GM18526 (cell line): ENCODE measurements around the gene ARHGEF12.

Experiments used
- POLR2A ChIP-seq: IDR thresholded peaks from 3 replicates; pipeline ENCODE4 v1.6.1; 2011; ENCODE audit not compliant: insufficient read length; ENCODE audit errors: extremely low read depth

ARHGEF12 gene

DNA sequence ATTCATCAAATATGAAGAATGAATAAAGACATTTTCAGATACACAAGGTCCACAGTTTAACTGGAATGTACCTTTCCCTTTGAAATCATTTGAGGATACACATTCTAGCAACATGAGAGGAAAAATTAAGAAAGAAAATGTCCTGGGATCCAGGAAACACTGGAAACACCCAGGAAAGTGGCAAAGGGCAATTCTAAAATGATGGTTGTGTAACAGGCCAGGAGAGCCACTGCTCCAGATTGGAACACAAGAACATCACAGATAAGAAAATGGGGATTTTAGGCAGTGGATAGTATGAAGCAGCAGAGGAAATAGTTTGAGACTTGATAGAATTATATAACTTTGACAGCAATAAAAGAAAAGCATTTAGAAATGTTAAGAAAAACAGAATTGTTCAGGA lies 119.3 kb downstream of the ARHGEF12 start:
- no peak for TF ChIP-seq POLR2A

DNA sequence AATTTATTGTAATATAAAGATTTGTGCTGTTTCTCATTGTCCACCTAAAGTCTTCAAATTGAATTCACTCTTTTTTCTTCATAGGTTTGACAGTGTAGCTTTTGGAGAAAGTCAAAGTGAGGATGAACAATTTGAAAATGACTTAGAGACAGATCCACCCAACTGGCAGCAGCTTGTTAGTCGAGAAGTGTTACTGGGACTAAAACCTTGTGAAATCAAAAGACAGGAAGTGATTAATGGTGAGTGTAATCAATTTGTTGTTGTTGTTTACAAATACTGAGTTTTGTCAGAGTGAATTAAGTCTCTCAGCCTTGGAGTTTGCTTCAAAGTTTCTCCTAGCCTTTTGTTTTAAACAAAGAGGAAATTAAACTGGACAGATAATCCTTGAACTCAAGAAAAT lies 121.8 kb downstream of the ARHGEF12 start:
- no peak for TF ChIP-seq POLR2A

DNA sequence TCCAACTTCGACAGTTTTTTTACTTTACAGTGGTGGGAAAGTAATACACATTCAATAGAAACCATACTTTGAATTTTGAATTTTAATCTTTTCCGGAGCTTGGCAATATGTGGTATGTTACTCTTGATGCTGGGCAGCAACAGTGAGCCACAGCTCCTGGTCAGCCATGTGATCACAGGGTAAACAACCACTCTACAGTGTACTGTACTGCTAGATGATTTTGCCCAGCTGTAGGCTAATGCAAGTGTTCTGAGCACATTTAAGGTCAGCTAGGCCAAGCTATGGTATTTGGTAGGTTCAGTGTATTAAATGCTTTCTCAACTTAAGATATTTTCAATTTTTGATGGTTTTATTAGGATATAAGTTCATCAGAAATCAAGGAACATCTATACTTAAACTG lies 126.6 kb downstream of the ARHGEF12 start:
- no peak for TF ChIP-seq POLR2A

DNA sequence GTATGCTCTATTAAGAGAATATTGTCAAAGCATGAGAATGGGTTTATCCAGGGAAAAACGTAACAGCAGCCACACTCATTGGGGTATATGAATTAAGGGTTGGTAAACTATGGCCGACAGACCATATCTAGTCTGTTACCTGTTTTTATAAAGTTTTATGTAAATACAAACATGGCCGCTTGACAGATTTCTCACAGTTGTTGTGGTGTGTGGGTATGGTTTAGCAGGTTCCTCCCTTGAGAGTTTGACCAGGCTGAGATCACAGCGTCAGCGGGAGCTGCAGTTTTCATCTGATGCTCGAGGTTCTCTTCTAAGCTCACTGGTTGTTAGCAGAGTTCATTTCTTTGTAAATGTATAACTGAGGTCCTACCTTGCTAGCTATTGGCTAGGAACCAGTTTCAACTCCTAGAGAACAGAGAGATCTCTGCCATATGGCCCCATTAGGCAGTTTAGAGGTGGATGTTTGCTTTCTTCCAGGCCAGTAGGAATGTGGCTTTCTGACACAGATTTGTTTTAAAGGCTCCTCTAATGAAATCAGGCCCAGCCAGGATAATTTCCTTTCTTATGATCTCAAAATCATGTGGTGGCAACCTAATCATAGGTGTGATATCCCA lies 129.8 kb downstream of the ARHGEF12 start:
- no peak for TF ChIP-seq POLR2A

DNA sequence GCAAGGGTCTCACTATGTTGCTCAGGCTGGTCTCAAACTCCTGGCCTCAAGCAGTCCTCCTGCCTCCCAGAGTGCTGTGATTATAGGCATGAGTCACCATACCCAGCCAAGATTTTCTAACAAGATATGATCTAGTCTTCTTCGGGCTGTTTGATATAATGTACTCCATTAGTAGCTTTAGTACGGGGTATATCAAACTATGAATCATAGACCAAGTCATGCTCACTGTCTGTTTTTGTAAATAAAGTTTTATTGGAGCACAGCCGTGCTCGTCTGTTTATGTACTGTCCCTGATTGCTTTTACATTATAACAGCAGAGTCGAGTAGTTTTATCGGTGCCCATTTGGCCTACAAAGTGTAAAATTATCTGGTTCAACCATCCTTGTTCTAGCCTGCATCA lies 131.4 kb downstream of the ARHGEF12 start:
- no peak for TF ChIP-seq POLR2A

DNA sequence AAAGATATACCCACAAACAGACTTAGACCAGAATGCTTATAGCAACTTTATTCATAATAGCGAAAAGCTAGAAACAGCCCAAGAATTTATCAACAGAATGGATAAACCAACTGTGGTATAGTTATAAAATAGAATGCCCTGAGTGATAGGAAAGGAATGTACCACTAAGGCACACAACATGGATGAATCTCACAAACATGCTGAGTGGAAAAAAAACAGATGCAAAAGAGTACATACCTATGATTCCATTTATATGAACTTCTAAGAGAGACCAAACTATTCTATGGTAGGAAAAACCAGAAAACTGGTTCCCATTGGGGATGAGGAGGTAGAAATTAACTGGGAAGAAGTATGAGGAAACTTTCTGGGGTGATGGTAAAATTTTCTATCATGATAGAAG lies 134.9 kb downstream of the ARHGEF12 start:
- no peak for TF ChIP-seq POLR2A

DNA sequence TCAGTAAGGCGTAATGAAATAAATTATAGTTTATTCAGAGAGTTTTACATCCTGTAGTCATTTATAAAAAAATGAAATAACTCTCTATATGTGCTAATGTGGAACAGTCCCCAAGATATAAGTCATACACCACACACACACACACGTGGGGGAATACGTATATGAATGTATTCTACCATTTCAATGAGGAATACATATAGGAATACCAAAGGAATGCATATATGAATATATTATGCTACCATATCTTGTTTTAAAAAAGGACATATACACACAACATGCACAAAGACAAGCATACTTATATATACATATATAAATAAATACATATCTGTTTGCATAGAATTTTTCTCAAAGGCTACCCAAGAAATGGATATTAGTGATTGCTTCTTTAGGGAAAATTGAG lies 135.8 kb downstream of the ARHGEF12 start:
- TF ChIP-seq POLR2A = no peak

DNA sequence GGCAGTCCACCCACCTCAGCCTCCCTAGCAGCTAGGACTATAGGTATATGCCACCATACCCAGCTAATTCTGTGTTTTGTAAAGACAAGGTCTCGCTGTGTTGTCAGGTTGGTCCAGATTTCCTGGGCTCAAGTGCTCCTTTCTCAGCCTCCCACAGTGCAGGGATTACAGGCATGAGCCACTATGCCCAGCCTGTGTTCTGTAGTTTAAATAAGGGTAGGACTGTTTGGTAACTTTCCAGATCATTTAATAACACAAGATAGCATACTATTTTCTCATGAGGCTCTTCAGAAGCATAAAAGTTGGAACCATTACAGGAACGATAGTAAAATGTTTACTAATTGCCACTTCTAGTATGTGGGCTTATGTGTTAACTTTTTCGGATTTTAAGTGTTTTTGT lies 137.3 kb downstream of the ARHGEF12 start:
- TF ChIP-seq POLR2A = no peak

DNA sequence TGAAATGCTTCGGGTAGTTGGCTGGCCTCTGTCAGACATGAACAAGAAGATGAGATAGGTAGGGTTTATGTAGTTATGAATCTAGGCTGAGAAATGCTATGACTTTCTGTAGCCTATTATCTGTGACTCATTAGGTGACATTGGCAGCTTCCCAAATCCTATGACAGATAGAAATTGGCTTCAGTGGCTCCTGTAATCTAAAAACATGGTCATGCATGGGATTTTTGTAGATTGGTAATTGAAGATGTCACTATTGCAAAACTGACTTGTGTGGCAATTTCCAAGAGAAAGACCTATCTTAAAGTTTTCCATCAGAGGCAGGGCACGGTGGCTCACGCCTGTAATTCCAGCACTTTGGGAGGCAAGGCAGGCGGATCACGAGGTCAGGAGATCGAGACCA lies 145.9 kb downstream of the ARHGEF12 start:
- TF ChIP-seq POLR2A = no peak

DNA sequence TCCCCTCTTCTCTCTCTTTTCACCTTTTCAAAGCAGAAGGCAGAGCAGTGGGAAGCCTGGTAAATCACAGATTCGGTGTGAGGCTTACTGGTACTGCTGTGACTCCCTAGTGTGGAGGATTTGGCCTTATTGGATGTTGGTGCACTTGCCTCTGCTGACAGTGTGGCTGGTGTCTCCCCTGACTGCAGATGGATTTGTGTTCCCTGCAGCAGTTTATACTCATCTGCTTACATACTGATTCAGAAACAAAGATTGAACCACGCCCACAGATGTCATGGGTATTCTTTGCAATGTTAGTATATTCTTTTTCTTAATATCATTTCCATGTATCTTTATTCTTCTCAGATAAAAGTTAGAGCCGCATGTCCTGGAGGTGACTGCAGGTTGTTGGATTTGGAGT lies 148.5 kb downstream of the ARHGEF12 start:
- no peak for TF ChIP-seq POLR2A

DNA sequence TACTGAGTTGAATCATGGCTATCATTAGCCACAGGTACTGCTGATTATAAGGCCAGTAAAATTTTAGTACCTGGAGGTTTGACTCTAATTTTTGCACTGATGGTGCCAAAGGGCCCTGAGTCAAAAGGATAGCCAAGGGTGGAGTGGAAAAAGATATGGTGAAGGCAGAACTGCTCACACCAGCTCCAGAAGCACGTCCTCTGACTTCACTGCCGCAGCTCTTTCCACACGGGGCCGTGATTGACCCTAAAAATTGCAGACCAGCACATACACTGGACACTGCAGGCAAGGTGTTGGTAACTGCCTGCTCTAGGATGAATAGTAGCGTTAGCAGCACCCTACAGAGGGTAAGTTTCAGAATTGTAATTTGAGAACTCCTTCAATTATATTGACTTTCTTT lies 149.9 kb downstream of the ARHGEF12 start:
- no peak for TF ChIP-seq POLR2A

DNA sequence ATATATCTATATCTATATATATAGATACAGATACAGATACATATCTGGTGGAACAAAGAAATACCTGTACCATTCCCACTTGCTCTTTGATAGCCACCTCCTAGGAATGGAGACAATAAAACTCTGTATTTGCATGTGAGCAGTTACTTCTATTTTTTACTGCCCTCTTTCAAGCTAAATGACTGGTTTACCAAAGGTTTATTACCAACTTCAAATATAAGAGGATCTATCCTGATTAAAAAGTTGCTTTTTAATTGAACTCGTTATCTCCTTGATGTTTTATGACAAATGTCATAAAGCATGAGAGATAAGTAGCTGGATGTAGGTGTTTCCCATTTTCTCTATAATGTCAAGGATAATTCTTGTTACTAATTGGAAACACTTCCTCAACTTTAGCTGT lies 153.6 kb downstream of the ARHGEF12 start:
- TF ChIP-seq POLR2A = no peak

DNA sequence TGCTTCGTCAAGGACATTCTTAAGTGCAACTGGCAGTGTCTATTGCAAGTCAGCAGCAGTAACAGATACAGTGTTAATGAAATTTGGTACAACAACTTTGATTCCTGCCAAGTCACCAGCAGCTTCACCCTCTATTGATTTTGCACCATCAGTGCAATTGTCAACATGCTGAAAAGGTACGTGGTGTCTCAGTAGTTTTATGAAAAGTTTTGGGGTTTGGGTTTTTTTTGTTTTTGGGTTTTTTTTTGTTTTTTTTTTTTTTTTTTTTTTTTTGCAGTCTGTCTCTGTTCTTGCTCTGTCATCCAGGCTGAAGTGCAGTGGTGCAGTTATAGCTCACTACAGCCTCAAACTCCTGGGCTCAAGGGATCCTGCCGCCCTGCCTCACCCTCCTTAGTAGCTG lies 156.3 kb downstream of the ARHGEF12 start:
- TF ChIP-seq POLR2A = no peak

DNA sequence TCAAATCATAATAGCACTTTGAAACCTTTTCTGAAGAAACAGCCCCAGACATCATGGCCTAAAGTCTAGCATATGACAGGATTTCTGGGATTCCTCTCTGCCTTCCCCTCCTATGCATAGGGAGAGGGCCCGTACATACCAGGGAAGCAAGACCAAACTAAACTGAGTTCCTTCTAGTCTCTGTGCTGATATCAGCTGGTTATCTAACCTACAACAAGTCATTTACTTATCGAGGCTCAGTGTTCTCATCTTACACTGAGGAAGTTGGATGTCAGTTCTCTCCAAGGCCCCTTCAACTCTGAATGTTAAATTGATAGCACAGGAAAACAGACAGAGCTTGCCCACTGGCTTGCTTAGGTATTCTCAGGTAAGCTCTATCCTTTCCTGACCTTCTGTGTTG lies 158.4 kb downstream of the ARHGEF12 start:
- no peak for TF ChIP-seq POLR2A

DNA sequence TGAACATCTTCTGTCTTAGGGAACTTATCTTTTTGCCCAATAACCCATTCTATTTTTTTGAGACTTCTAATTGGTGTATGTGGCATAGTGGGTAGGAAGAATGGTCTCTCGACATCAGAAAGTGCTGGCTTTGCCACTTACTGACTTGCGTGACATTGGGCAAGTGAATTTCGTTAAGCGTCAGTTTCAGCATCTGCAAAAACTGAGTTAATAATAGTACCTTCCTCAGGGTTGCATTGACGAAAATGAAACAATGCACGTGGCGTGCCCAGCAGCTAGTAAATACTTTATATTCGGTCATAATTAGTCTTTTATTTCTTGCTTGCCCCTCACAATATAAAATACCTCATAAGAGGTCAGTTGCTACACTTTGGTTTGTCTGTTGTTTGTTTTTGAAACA lies 162.9 kb downstream of the ARHGEF12 start:
- no peak for TF ChIP-seq POLR2A

DNA sequence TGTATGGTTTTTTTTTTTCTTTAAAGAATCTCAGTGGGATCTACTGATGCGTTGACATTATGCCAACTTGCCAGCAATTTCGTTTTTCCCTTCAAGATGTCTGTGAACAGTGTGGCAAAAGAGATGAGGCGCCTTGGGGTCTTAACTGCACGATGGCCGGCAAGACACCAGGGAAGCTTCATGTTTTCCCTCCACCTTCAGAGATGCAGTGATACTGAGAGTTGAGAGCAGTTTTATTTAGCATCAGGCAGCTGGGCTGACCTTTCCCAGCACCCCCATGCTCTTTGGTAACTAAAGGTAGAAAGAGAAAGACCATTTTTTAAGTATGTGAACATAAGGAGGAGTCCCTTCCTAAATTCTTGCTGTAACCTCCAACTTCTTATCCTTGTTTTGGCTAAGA lies 163.6 kb downstream of the ARHGEF12 start:
- no peak for TF ChIP-seq POLR2A

DNA sequence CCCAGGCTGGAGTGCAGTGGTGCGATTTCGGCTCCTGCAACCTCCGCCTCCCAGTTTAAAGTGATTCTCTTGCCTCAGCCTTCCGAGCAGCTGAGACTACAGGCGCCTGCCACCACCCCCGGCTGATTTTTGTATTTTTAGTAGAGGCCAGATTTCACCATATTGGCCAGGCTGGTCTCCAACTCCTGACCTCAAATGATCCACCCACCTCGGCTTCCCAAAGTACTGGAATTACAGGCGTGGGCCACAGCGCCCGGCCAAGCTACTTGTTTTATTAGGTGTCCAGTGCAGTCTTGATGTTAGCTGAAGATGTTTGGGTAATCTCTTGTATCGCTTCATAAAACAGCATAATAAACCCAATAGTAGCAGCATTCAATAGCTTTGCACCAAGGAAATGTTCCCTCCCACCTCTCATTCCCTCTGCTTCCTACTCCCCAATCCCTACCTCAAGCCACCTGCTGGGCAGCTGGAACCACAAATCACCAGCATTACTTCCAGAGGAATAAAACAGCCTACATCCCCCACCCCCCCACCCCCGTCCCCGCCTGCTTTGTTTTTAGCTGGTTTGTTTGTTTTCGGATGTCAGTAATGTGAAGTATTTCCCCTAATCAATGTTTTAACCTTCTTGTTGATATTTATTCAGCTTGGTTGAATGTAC lies 164.3 kb downstream of the ARHGEF12 start:
- no peak for TF ChIP-seq POLR2A
